HUES6 (cell line): ENCODE measurements around the gene IGSF8.
"Not testable (repeated sequence)": the region's sequence is repeated elsewhere in the genome, so short reads cannot be mapped to it uniquely, and the experiment has no call there.

Experiments
- H3K27ac ChIP-seq: 2 replicates; pipeline ENCODE4 v1.7.0; 2013; ENCODE audit warnings: low read depth, mild to moderate bottlenecking, low read length, inconsistent platforms
- H3K27me3 ChIP-seq: 2 replicates; pipeline ENCODE4 v1.6.1; 2013; ENCODE audit warnings: low read length; ENCODE audit not compliant: control insufficient read depth, insufficient read depth
- H3K36me3 ChIP-seq: 2 replicates; pipeline ENCODE4 v1.6.1; 2013; ENCODE audit warnings: low read length; ENCODE audit not compliant: control insufficient read depth, insufficient read depth
- H3K4me1 ChIP-seq: 2 replicates; pipeline ENCODE4 v1.6.1; 2013; ENCODE audit warnings: low read length; ENCODE audit not compliant: control insufficient read depth, insufficient read depth
- H3K4me3 ChIP-seq: 2 replicates; pipeline ENCODE4 v1.5.1; 2013; ENCODE audit warnings: low read depth, low read length
- H3K9ac ChIP-seq: one replicate; pipeline ENCODE4 v1.6.1; 2013; ENCODE audit warnings: mild to moderate bottlenecking, low read length
- H3K9me3 ChIP-seq: 2 replicates; pipeline ENCODE4 v1.6.1; 2013; ENCODE audit warnings: low read depth, low read length; ENCODE audit not compliant: control insufficient read depth, insufficient read depth

IGSF8 gene

GRCh38 chr1:160127381-160127780 is 29.0 kb upstream of the IGSF8 start:
- no peaks in the 10 kb centered on the region for H3K27me3 ChIP-seq
- H3K4me1 ChIP-seq = peaks cover 12% of the 10 kb centered on the region
- no peaks in the 10 kb centered on the region for H3K9me3 ChIP-seq
- H3K4me3 ChIP-seq = no peak overlapping the region
- no peak overlapping the region for H3K9ac ChIP-seq
- H3K27ac ChIP-seq = no peak overlapping the region
- peaks cover 76% of the 10 kb centered on the region for H3K36me3 ChIP-seq

- H3K4me1 ChIP-seq = peaks cover 12% of the 10 kb centered on the region
- H3K27ac ChIP-seq = not testable (repeated sequence)
- peaks cover 75% of the 10 kb centered on the region for H3K36me3 ChIP-seq
Measured at GRCh38 chr1:160126342-160126741, 27.9 kb upstream of the IGSF8 start.

GRCh38 chr1:160125746-160126145 is 27.3 kb upstream of the IGSF8 start:
- Histone ChIP-seq H3K9me3 (no peaks in the 10 kb centered on the region), H3K27ac (no peak overlapping the region), H3K4me1 (peaks cover 12% of the 10 kb centered on the region), H3K36me3 (peaks cover 73% of the 10 kb centered on the region), H3K9ac (no peak overlapping the region), H3K27me3 (no peaks in the 10 kb centered on the region), H3K4me3 (no peak overlapping the region)

More at GRCh38 chr1:160126342-160126741, 27.9 kb upstream of the IGSF8 start:
- H3K27me3 ChIP-seq, H3K9me3 ChIP-seq, H3K9ac ChIP-seq, H3K4me3 ChIP-seq: not testable (repeated sequence)

GRCh38 chr1:160124705-160125478 is 26.5 kb upstream of the IGSF8 start:
- no peak overlapping the region for H3K9ac ChIP-seq
- H3K27me3 ChIP-seq = no peaks in the 10 kb centered on the region
- peaks cover 65% of the 10 kb centered on the region for H3K36me3 ChIP-seq
- H3K27ac ChIP-seq = no peak overlapping the region
- peaks cover 12% of the 10 kb centered on the region for H3K4me1 ChIP-seq
- no peaks in the 10 kb centered on the region for H3K9me3 ChIP-seq
- no peak overlapping the region for H3K4me3 ChIP-seq

- Histone ChIP-seq H3K9ac (no peak overlapping the region), H3K36me3 (peaks cover 54% of the 10 kb centered on the region), H3K4me3 (no peak overlapping the region), H3K9me3 (no peaks in the 10 kb centered on the region), H3K27ac (no peak overlapping the region), H3K27me3 (no peaks in the 10 kb centered on the region), H3K4me1 (peaks cover 12% of the 10 kb centered on the region)
Measured at GRCh38 chr1:160123726-160124125, 25.3 kb upstream of the IGSF8 start.

- peaks cover 18% of the 10 kb centered on the region for H3K4me1 ChIP-seq
- no peaks in the 10 kb centered on the region for H3K27me3 ChIP-seq
- H3K9me3 ChIP-seq = no peaks in the 10 kb centered on the region
- H3K4me3 ChIP-seq = no peak overlapping the region
- H3K27ac ChIP-seq = no peak overlapping the region
- H3K36me3 ChIP-seq = peaks cover 47% of the 10 kb centered on the region
- no peak overlapping the region for H3K9ac ChIP-seq
Measured at GRCh38 chr1:160122978-160123495, 24.6 kb upstream of the IGSF8 start.

- Histone ChIP-seq H3K36me3 (peaks cover 37% of the 10 kb centered on the region), H3K4me3 (no peak overlapping the region), H3K4me1 (peaks cover 34% of the 10 kb centered on the region)
Measured at GRCh38 chr1:160121388-160121787, 23.0 kb upstream of the IGSF8 start.

GRCh38 chr1:160120797-160121196 is 22.4 kb upstream of the IGSF8 start:
- Histone ChIP-seq H3K4me3 (no peak overlapping the region), H3K27me3 (no peaks in the 10 kb centered on the region), H3K9me3 (no peaks in the 10 kb centered on the region), H3K27ac (no peak overlapping the region), H3K9ac (no peak overlapping the region), H3K4me1 (peaks cover 38% of the 10 kb centered on the region), H3K36me3 (peaks cover 35% of the 10 kb centered on the region)

More at GRCh38 chr1:160121388-160121787, 23.0 kb upstream of the IGSF8 start:
- H3K9me3 ChIP-seq = no peaks in the 10 kb centered on the region
- no peaks in the 10 kb centered on the region for H3K27me3 ChIP-seq
- no peak overlapping the region for H3K9ac ChIP-seq
- no peak overlapping the region for H3K27ac ChIP-seq

GRCh38 chr1:160118928-160119327 is 20.5 kb upstream of the IGSF8 start:
- H3K27ac ChIP-seq = no peak overlapping the region
- H3K36me3 ChIP-seq = peaks cover 18% of the 10 kb centered on the region
- no peak overlapping the region for H3K4me3 ChIP-seq
- no peaks in the 10 kb centered on the region for H3K9me3 ChIP-seq
- no peaks in the 10 kb centered on the region for H3K27me3 ChIP-seq
- H3K4me1 ChIP-seq = peaks cover 44% of the 10 kb centered on the region
- H3K9ac ChIP-seq = no peak overlapping the region

- Histone ChIP-seq H3K4me3 (no peak overlapping the region), H3K36me3 (peaks cover 7% of the 10 kb centered on the region; the same call in 1 of the 2 replicates), H3K27me3 (no peaks in the 10 kb centered on the region), H3K27ac (no peak overlapping the region), H3K9ac (no peak overlapping the region), H3K4me1 (peaks cover 54% of the 10 kb centered on the region), H3K9me3 (no peaks in the 10 kb centered on the region)
Measured at GRCh38 chr1:160117709-160118183, 19.3 kb upstream of the IGSF8 start.

GRCh38 chr1:160117300-160117699 is 18.9 kb upstream of the IGSF8 start:
- no peaks in the 10 kb centered on the region for H3K27me3 ChIP-seq
- no peak overlapping the region for H3K27ac ChIP-seq
- H3K4me3 ChIP-seq = peak overlapping the region; percentile 20; the same call in 1 of the 2 replicates
- H3K36me3 ChIP-seq = peaks cover 7% of the 10 kb centered on the region; the same call in 1 of the 2 replicates
- H3K4me1 ChIP-seq = peaks cover 58% of the 10 kb centered on the region
- no peak overlapping the region for H3K9ac ChIP-seq
- H3K9me3 ChIP-seq = no peaks in the 10 kb centered on the region
